Activated CD8-positive, alpha-beta memory T cell treated with anti-CD3 and anti-CD28 coated beads for 48 hours (primary cell): Measurements from ENCODE around the gene FGF11.
"Not testable (repeated sequence)": the region's sequence is repeated elsewhere in the genome, so short reads cannot be mapped to it uniquely, and the experiment has no call there.

Experiments used
- DNase-seq, 3 experiments: peaks; one replicate each; pipeline ENCODE4 v3.0.0-alpha.2; 2020; ENCODE audit warnings: low read depth in 2 of 3, low spot score in 2 of 3

FGF11 gene

GRCh38 chr17:7460850-7461660 lies 21.7 kb downstream of the FGF11 start:
- no peak for DNase-seq

- DNase-seq, result no peak
Observed at GRCh38 chr17:7462474-7463371, 23.4 kb downstream of the FGF11 start.

GRCh38 chr17:7463372-7463846 lies 24.1 kb downstream of the FGF11 start:
- no peak for DNase-seq

GRCh38 chr17:7464081-7464480 lies 24.8 kb downstream of the FGF11 start:
- no peak for DNase-seq

- no peak for DNase-seq
Observed at GRCh38 chr17:7465597-7466275, 26.4 kb downstream of the FGF11 start.

GRCh38 chr17:7466318-7466638 lies 27.0 kb downstream of the FGF11 start:
- no peak for DNase-seq

- no peak for DNase-seq
Observed at GRCh38 chr17:7466639-7467341, 27.5 kb downstream of the FGF11 start.

GRCh38 chr17:7467498-7467897 lies 28.2 kb downstream of the FGF11 start:
- no peak for DNase-seq

GRCh38 chr17:7468290-7468689 lies 29.0 kb downstream of the FGF11 start:
- no peak for DNase-seq

GRCh38 chr17:7468804-7469389 lies 29.6 kb downstream of the FGF11 start:
- DNase-seq, result no peak

- DNase-seq, result not testable (repeated sequence)
Observed at GRCh38 chr17:7469843-7470242, 30.5 kb downstream of the FGF11 start.

- not testable (repeated sequence) for DNase-seq
Observed at GRCh38 chr17:7470457-7470973, 31.2 kb downstream of the FGF11 start.

- no peak for DNase-seq
Observed at GRCh38 chr17:7471729-7472128, 32.4 kb downstream of the FGF11 start.

GRCh38 chr17:7474767-7475166 lies 35.5 kb downstream of the FGF11 start:
- DNase-seq, result not testable (repeated sequence)

GRCh38 chr17:7475764-7476422 lies 36.6 kb downstream of the FGF11 start:
- DNase-seq, result no peak

- no peak for DNase-seq
Observed at GRCh38 chr17:7476494-7476893, 37.2 kb downstream of the FGF11 start.

GRCh38 chr17:7476951-7477350 lies 37.6 kb downstream of the FGF11 start:
- no peak for DNase-seq

- no peak for DNase-seq
Observed at GRCh38 chr17:7477392-7478275, 38.3 kb downstream of the FGF11 start.
